HG02885 (cell line): ENCODE measurements around the gene CD300LB.

Source experiments
- ATAC-seq: cut with Tn5 transposase; IDR thresholded peaks from one replicate; pipeline ENCODE4 v1.9.1; 2021; ENCODE audit warnings: mild to moderate bottlenecking; ENCODE audit not compliant: unreplicated experiment, poor library complexity

The CD300LB gene

GRCh38 chr17:74550602-74551001, 19.3 kb upstream of the CD300LB start:
- ATAC-seq = no peak

GRCh38 chr17:74549343-74549742, 18.1 kb upstream of the CD300LB start:
- no peak for ATAC-seq

- no peak for ATAC-seq
Observed at GRCh38 chr17:74547736-74548135, 16.5 kb upstream of the CD300LB start.

- ATAC-seq = no peak
Observed at GRCh38 chr17:74547264-74547663, 16.0 kb upstream of the CD300LB start.

- ATAC-seq = no peak
Observed at GRCh38 chr17:74546586-74546985, 15.3 kb upstream of the CD300LB start.

- ATAC-seq = no peak
Observed at GRCh38 chr17:74545843-74546230, 14.6 kb upstream of the CD300LB start, which contains the start of gene CD300C. Gene CD300C, minus strand, starts transcription at chr17:74546115. Its CDS starts 333 bp downstream, at chr17:74545782.

- ATAC-seq = no peak
Observed at GRCh38 chr17:74544991-74545842, 13.9 kb upstream of the CD300LB start.

- ATAC-seq = no peak
Observed at GRCh38 chr17:74543891-74544760, 12.9 kb upstream of the CD300LB start.

- no peak for ATAC-seq
Observed at GRCh38 chr17:74543406-74543805, 12.1 kb upstream of the CD300LB start.

GRCh38 chr17:74542727-74543383, 11.6 kb upstream of the CD300LB start:
- no peak for ATAC-seq

GRCh38 chr17:74542166-74542565, 10.9 kb upstream of the CD300LB start:
- no peak for ATAC-seq

- no peak for ATAC-seq
Observed at GRCh38 chr17:74541176-74542111, 10.2 kb upstream of the CD300LB start.

- no peak for ATAC-seq
Observed at GRCh38 chr17:74539281-74539820, 8.1 kb upstream of the CD300LB start.

- ATAC-seq = no peak
Observed at GRCh38 chr17:74536890-74537289, 5.6 kb upstream of the CD300LB start.

GRCh38 chr17:74532115-74532514, 840 bp upstream of the CD300LB start:
- no peak for ATAC-seq

GRCh38 chr17:74530831-74531150, 484 bp downstream of the CD300LB start:
- no peak for ATAC-seq

- no peak for ATAC-seq
Observed at GRCh38 chr17:74529243-74529642, 2.0 kb downstream of the CD300LB start.

- peak; percentile 67 for ATAC-seq
Observed at GRCh38 chr17:74528491-74529199, 2.6 kb downstream of the CD300LB start.

- no peak for ATAC-seq
Observed at GRCh38 chr17:74527756-74528155, 3.5 kb downstream of the CD300LB start.
